OCI-LY1 (cell line): Measurements from ENCODE around the gene WWOX.

Experiments used
- CTCF ChIP-seq: fragments of 200-600 bp; sonication (generic), shearing (Covaris generic); IDR thresholded peaks from 2 replicates; pipeline ENCODE4 v1.5.1; 2017; ENCODE audit warnings: mild to moderate bottlenecking, antibody characterized with exemption, low read length, moderate library complexity, mixed read lengths
- EZH2 ChIP-seq: fragments of 200-600 bp; sonication (generic), shearing (Covaris generic); IDR thresholded peaks from 2 replicates; pipeline ENCODE4 v1.8.0; 2017; ENCODE audit warnings: borderline replicate concordance, mixed run types, mild to moderate bottlenecking, antibody characterized with exemption, low read length, moderate library complexity, mixed read lengths

GRCh38 chr16:78306361-78306760 is 206.9 kb downstream of the WWOX start:
- no peak for TF ChIP-seq CTCF
- TF ChIP-seq EZH2: no peak
